ENCODE data around the gene OR2L3.

OR2L3 gene

GRCh38 chr1:248094884-248095283 is 48.2 kb downstream of the OR2L3 start, which contains the start of gene OR2L13:
OR2L13 (plus strand) TSS chr1:248095184; CDS start chr1:248099376, 4,192 bp downstream.
- H3K27ac ChIP-seq, result no peak within 1 kb of the TSS
- TF ChIP-seq CTCF (conservative IDR thresholded peaks at IDR 0.05) (no peak), ZFX (IDR thresholded peaks at IDR 0.05) (no peak)

- no peak overlapping the region for H3K27ac ChIP-seq
- TF ChIP-seq CTCF (conservative IDR thresholded peaks at IDR 0.05) (no peak), ZFX (IDR thresholded peaks at IDR 0.05) (no peak)
Measured at GRCh38 chr1:248098529-248098928, 51.9 kb downstream of the OR2L3 start.

- no peak overlapping the region for H3K27ac ChIP-seq
- no peak for TF ChIP-seq ZFX (IDR thresholded peaks at IDR 0.05)
Measured at GRCh38 chr1:248102847-248103246, 56.2 kb downstream of the OR2L3 start.

GRCh38 chr1:248111157-248111556 is 64.5 kb downstream of the OR2L3 start:
- H3K27ac ChIP-seq, result no peak overlapping the region
- no peak for TF ChIP-seq ZFX (IDR thresholded peaks at IDR 0.05)
- no peak for TF ChIP-seq CTCF (conservative IDR thresholded peaks at IDR 0.05)
